ENCODE data around the gene TMTC2.

TMTC2 gene

DNA sequence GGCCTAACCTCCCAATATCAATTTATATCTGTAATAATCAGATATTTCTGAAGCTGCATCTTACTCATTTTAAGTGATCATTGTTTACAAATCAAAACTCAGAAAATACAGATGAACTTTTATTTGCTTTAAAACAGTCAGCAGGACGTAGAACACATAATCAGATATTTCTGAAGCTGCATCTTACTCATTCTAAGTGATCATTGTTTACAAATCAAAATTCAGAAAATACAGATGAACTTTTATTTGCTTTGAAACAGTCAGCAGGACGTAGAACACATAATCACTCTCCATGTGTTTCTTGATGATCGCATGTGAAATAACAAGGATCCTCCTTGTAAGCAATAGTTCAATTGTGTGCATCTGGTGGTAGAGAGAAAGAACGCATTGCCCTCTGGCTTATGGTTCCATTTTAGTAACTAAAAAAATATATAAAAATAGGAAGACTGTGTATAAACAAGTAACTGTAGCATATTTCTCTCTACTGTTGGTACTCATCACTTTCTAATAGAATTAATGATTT, 15.0 kb upstream of the TMTC2 start:
- DNase-seq, result no peak
- in situ Hi-C loops (cut with HindIII; ENCODE audit: low pct_ligation_motif_present, low sequenced_read_pairs), result no loop called here
- TF ChIP-seq CTCF (IDR thresholded peaks at IDR 0.05; ENCODE audit: low read depth, low read length, missing control alignments), result no peak
- no peak overlapping the region for H3K4me3 ChIP-seq (ENCODE audit: low read depth, low read length)
- no peaks in the 10 kb centered on the region for H3K36me3 ChIP-seq (replicated peaks)
- H3K27me3 ChIP-seq (replicated peaks), result no peaks in the 10 kb centered on the region
- no peak overlapping the region for H3K27ac ChIP-seq

DNA sequence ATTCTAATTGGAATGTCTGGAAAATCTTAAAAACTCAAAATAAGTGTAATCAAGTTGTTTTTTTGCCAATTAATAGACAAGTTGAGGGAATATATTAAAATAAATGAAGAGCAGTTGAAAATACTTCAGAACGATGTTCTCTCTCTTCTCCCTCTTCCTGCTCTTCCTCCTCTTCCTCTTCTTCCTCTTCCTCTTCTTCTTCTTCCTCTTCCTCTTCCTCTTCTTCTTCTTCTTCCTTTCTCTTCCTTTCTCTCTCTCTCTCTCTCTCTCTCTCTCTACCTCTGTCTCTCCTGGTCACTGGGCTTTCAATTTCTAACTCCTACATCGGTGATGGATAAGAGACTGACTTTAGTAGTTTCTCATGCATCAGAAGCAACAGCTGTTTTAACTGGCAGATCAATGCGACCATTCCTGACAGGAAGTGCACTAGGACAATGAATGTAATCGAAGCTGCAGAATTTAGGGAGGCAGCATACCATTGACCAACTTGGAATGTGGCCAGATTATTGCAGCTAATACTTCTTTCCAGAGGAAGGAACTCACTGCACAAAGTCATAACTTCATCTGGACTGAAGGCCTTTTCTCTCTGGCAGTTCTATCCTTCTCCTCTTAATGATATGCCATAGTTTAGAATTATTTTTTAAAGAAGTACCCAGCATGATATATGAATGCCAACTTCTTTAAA, 13.8 kb upstream of the TMTC2 start:
- no peaks in the 10 kb centered on the region for H3K27me3 ChIP-seq (replicated peaks)
- H3K36me3 ChIP-seq (replicated peaks), result no peaks in the 10 kb centered on the region
- no peak overlapping the region for H3K4me3 ChIP-seq (ENCODE audit: low read depth, low read length)
- TF ChIP-seq CTCF (IDR thresholded peaks at IDR 0.05; ENCODE audit: low read depth, low read length, missing control alignments), result no peak
- DNase-seq, result no peak
- no peak overlapping the region for H3K27ac ChIP-seq
- in situ Hi-C loops (cut with HindIII; ENCODE audit: low pct_ligation_motif_present, low sequenced_read_pairs), result no loop called here

- no peak for DNase-seq
- Histone ChIP-seq H3K4me3 (ENCODE audit: low read depth, low read length) (no peak overlapping the region), H3K27me3 (replicated peaks) (no peaks in the 10 kb centered on the region), H3K27ac (no peak overlapping the region), H3K36me3 (replicated peaks) (no peaks in the 10 kb centered on the region)
- in situ Hi-C loops (cut with HindIII; ENCODE audit: low pct_ligation_motif_present, low sequenced_read_pairs), result no loop called here
- TF ChIP-seq CTCF (IDR thresholded peaks at IDR 0.05; ENCODE audit: low read depth, low read length, missing control alignments), result no peak
Measured at GRCh38 chr12:82673698-82674097, 13.0 kb upstream of the TMTC2 start.

- Histone ChIP-seq H3K27me3 (replicated peaks) (no peaks in the 10 kb centered on the region), H3K4me3 (ENCODE audit: low read depth, low read length) (no peak overlapping the region), H3K27ac (no peak overlapping the region), H3K36me3 (replicated peaks) (no peaks in the 10 kb centered on the region)
- DNase-seq, result no peak
- TF ChIP-seq CTCF (IDR thresholded peaks at IDR 0.05; ENCODE audit: low read depth, low read length, missing control alignments), result no peak
- in situ Hi-C loops (cut with HindIII; ENCODE audit: low pct_ligation_motif_present, low sequenced_read_pairs), result no loop called here
Measured at GRCh38 chr12:82675246-82675645, 11.5 kb upstream of the TMTC2 start.

- no peak for TF ChIP-seq CTCF (IDR thresholded peaks at IDR 0.05; ENCODE audit: low read depth, low read length, missing control alignments)
- H3K27me3 ChIP-seq (replicated peaks), result no peaks in the 10 kb centered on the region
- in situ Hi-C loops (cut with HindIII; ENCODE audit: low pct_ligation_motif_present, low sequenced_read_pairs), result no loop called here
- no peak for DNase-seq
- H3K36me3 ChIP-seq (replicated peaks), result no peaks in the 10 kb centered on the region
- no peak overlapping the region for H3K27ac ChIP-seq
- H3K4me3 ChIP-seq (ENCODE audit: low read depth, low read length), result no peak overlapping the region
Measured at GRCh38 chr12:82682326-82682725, 4.4 kb upstream of the TMTC2 start.

GRCh38 chr12:82682851-82683261, 3.9 kb upstream of the TMTC2 start:
- Histone ChIP-seq H3K27ac (no peak overlapping the region), H3K36me3 (replicated peaks) (no peaks in the 10 kb centered on the region), H3K27me3 (replicated peaks) (no peaks in the 10 kb centered on the region), H3K4me3 (ENCODE audit: low read depth, low read length) (no peak overlapping the region)
- TF ChIP-seq CTCF (IDR thresholded peaks at IDR 0.05; ENCODE audit: low read depth, low read length, missing control alignments), result no peak
- in situ Hi-C loops (cut with HindIII; ENCODE audit: low pct_ligation_motif_present, low sequenced_read_pairs), result no loop called here
- no peak for DNase-seq
